ENCODE results near the gene LRRC14B. TPM values are rescaled to one million over a fixed set of nuclear protein-coding genes. Genes with fewer than 3 reads are reported as not detected.
"Not testable (repeated sequence)": the region's sequence is repeated elsewhere in the genome, so short reads cannot be mapped to it uniquely, and the experiment has no call there.

Gene LRRC14B
- total and polyA plus RNA-seq, 4 donors: 0.09 TPM; not detected in 3

DNA sequence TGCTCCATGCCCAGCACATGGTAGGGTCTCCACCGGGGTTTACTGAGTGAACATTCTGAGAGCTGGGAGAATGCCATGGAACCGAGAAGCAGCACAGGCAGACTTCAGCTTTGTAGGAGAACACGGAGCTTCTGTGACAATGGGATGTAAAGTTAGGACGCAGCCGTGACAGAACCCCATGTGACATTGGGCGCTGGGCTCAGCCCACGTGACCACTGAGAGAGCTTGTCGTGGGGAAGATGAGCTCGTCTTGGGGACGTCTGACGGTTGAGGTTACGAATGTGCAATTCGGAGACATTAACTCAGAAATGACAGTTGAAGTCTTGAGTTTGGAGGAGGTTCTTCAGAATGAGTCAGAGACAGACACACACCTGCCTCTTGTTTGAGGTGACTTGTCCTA, 40.4 kb downstream of the LRRC14B start:
- no peak for TF ChIP-seq TAF1 (conservative IDR thresholded peaks at IDR 0.05)
- TF ChIP-seq HNF4G (IDR thresholded peaks at IDR 0.05): no peak
- TF ChIP-seq RAD21 (IDR thresholded peaks at IDR 0.05): no peak
- TF ChIP-seq, protein P1, sequence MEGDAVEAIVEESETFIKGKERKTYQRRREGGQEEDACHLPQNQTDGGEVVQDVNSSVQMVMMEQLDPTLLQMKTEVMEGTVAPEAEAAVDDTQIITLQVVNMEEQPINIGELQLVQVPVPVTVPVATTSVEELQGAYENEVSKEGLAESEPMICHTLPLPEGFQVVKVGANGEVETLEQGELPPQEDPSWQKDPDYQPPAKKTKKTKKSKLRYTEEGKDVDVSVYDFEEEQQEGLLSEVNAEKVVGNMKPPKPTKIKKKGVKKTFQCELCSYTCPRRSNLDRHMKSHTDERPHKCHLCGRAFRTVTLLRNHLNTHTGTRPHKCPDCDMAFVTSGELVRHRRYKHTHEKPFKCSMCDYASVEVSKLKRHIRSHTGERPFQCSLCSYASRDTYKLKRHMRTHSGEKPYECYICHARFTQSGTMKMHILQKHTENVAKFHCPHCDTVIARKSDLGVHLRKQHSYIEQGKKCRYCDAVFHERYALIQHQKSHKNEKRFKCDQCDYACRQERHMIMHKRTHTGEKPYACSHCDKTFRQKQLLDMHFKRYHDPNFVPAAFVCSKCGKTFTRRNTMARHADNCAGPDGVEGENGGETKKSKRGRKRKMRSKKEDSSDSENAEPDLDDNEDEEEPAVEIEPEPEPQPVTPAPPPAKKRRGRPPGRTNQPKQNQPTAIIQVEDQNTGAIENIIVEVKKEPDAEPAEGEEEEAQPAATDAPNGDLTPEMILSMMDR (IDR thresholded peaks at IDR 0.05; ENCODE audit: low read depth, low read length, missing input control): no peak
- Histone ChIP-seq H3K4me3 (ENCODE audit: low read depth in 1 of 3, low read length in 3 of 3) (no peak overlapping the region), H3K9me3 (ENCODE audit: control insufficient read depth in 4 of 4, low read length in 3 of 4) (no peaks in the 10 kb centered on the region), H3K27ac (ENCODE audit: low read depth in 1 of 2, low read length in 2 of 2) (no peak overlapping the region), H3K9ac (ENCODE audit: low read depth in 1 of 2, low read length in 2 of 2) (no peak overlapping the region), H3K27me3 (ENCODE audit: control insufficient read depth in 4 of 4, insufficient read depth in 4 of 4, low read length in 3 of 4) (no peaks in the 10 kb centered on the region), H3K4me1 (ENCODE audit: control insufficient read depth in 4 of 4, insufficient read depth in 4 of 4, low read length in 3 of 4) (no peaks in the 10 kb centered on the region), H3K36me3 (ENCODE audit: control insufficient read depth in 4 of 4, insufficient read depth in 3 of 4, low read depth in 1 of 4, low read length in 3 of 4) (peaks cover 17 to 62% (median 58%) of the 10 kb centered on the region in 4 donors)
- DNase-seq (ENCODE audit: low spot score): no peak
- 92% methylated on average over 13 of the region's 13 CpGs for WGBS

DNA sequence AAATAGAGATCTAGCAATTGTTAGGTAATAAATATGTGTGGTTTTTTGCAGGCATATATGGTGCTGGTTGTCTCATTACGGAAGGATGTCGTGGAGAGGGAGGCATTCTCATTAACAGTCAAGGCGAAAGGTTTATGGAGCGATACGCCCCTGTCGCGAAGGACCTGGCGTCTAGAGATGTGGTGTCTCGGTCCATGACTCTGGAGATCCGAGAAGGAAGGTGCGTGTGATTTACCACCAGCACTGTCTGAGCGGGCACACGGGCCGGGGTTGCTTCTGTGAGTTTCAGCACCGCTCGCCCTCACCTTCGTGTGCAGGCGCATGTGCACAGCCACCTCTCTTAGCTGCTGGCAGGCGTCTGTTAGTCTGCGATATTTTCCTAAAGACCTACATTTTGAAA, 42.1 kb downstream of the LRRC14B start:
- 98% methylated on average over 20 of the region's 20 CpGs for WGBS
- not testable (repeated sequence) for H3K27ac ChIP-seq (ENCODE audit: low read depth in 1 of 2, low read length in 2 of 2); H3K9ac ChIP-seq (ENCODE audit: low read depth in 1 of 2, low read length in 2 of 2); DNase-seq (ENCODE audit: low spot score); H3K9me3 ChIP-seq (ENCODE audit: control insufficient read depth in 4 of 4, low read length in 3 of 4); H3K4me1 ChIP-seq (ENCODE audit: control insufficient read depth in 4 of 4, insufficient read depth in 4 of 4, low read length in 3 of 4); H3K27me3 ChIP-seq (ENCODE audit: control insufficient read depth in 4 of 4, insufficient read depth in 4 of 4, low read length in 3 of 4); H3K4me3 ChIP-seq (ENCODE audit: low read depth in 1 of 3, low read length in 3 of 3)
- H3K36me3 ChIP-seq (ENCODE audit: control insufficient read depth in 4 of 4, insufficient read depth in 3 of 4, low read depth in 1 of 4, low read length in 3 of 4): peaks cover 12 to 58% (median 52%) of the 10 kb centered on the region in 4 donors

DNA sequence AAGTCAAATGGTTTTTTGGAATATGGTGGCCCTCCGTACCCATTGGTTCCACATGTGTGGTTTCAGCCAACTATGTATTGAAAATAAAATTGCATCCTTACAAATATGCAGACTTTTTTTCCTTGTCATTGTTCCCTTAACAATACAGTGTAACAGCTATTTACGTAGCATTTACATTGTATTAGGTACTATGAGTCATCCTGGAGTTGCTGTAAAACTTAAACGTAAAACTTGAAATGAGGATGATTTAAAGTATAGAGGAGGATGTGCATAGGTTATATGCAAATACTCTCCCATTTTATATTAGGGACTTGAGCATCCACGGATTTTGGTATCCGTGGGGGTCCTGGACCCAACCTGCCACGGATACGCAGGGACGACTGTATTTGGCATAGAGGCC, 43.2 kb downstream of the LRRC14B start:
- no peak overlapping the region for H3K4me3 ChIP-seq (ENCODE audit: low read depth in 1 of 3, low read length in 3 of 3)
- H3K27me3 ChIP-seq (ENCODE audit: control insufficient read depth in 4 of 4, insufficient read depth in 4 of 4, low read length in 3 of 4): no peaks in the 10 kb centered on the region
- H3K4me1 ChIP-seq (ENCODE audit: control insufficient read depth in 4 of 4, insufficient read depth in 4 of 4, low read length in 3 of 4): no peaks in the 10 kb centered on the region
- H3K36me3 ChIP-seq (ENCODE audit: control insufficient read depth in 4 of 4, insufficient read depth in 3 of 4, low read depth in 1 of 4, low read length in 3 of 4): peaks cover 10 to 51% (median 45%) of the 10 kb centered on the region in 4 donors
- 95% methylated on average over 8 of the region's 8 CpGs for WGBS
- H3K9ac ChIP-seq (ENCODE audit: low read depth in 1 of 2, low read length in 2 of 2): no peak overlapping the region
- no peaks in the 10 kb centered on the region for H3K9me3 ChIP-seq (ENCODE audit: control insufficient read depth in 4 of 4, low read length in 3 of 4)
- DNase-seq (ENCODE audit: low spot score): no peak
- TF ChIP-seq HNF4G (IDR thresholded peaks at IDR 0.05): no peak
- TF ChIP-seq TAF1 (conservative IDR thresholded peaks at IDR 0.05): no peak
- TF ChIP-seq, protein P2, sequence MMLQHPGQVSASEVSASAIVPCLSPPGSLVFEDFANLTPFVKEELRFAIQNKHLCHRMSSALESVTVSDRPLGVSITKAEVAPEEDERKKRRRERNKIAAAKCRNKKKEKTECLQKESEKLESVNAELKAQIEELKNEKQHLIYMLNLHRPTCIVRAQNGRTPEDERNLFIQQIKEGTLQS (IDR thresholded peaks at IDR 0.05): no peak
- TF ChIP-seq FOXA2 (IDR thresholded peaks at IDR 0.05): no peak
- H3K27ac ChIP-seq (ENCODE audit: low read depth in 1 of 2, low read length in 2 of 2): no peak overlapping the region

DNA sequence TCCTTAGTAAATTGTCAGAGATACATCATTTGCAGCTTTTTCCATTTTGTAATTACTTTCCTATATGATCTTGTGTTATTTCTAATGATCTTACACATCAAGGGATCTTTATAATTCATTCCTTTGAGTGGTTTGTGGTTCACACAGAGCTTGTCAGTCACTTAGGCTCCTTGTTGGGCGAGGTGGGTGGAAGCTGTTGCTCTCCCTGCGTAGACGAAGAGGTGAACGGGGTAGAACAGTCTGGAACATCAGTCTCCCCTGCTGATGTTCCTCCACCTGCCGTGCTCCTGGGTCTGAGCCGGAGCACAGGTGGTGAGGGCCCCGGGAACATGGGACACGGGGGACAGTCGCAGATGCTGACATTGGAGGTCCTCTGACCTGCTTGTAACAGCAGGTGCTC, 44.2 kb downstream of the LRRC14B start:
- not testable (repeated sequence) for H3K27me3 ChIP-seq (ENCODE audit: control insufficient read depth in 4 of 4, insufficient read depth in 4 of 4, low read length in 3 of 4); H3K9ac ChIP-seq (ENCODE audit: low read depth in 1 of 2, low read length in 2 of 2); H3K27ac ChIP-seq (ENCODE audit: low read depth in 1 of 2, low read length in 2 of 2); DNase-seq (ENCODE audit: low spot score); H3K4me1 ChIP-seq (ENCODE audit: control insufficient read depth in 4 of 4, insufficient read depth in 4 of 4, low read length in 3 of 4); H3K9me3 ChIP-seq (ENCODE audit: control insufficient read depth in 4 of 4, low read length in 3 of 4); H3K4me3 ChIP-seq (ENCODE audit: low read depth in 1 of 3, low read length in 3 of 3)
- 98% methylated on average over 7 of the region's 9 CpGs for WGBS
- H3K36me3 ChIP-seq (ENCODE audit: control insufficient read depth in 4 of 4, insufficient read depth in 3 of 4, low read depth in 1 of 4, low read length in 3 of 4): peaks cover 10 to 50% (median 45%) of the 10 kb centered on the region in 4 donors

DNA sequence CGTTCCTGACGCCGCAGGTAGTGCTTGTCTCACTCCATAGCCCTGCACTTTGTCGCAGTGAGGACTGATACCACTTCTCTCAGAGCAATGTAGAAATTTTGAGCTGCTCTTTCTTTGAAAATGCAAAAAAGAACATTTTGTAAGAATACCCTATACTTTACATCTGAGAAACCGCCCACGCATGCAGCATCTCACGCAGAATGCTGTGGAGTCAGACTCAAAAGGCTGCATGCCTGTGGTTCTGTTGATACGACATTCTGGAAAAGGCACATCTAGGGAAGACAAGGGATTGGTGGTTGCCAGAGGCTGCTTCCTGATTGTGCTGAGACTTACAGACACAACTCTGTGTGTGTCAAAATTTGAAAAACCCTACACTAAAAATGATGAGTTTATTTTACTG, 46.6 kb downstream of the LRRC14B start:
- peaks cover 5 to 54% (median 43%) of the 10 kb centered on the region in 4 donors for H3K36me3 ChIP-seq (ENCODE audit: control insufficient read depth in 4 of 4, insufficient read depth in 3 of 4, low read depth in 1 of 4, low read length in 3 of 4)
- not testable (repeated sequence) for H3K27ac ChIP-seq (ENCODE audit: low read depth in 1 of 2, low read length in 2 of 2)
- 98% methylated on average over 8 of the region's 8 CpGs for WGBS

DNA sequence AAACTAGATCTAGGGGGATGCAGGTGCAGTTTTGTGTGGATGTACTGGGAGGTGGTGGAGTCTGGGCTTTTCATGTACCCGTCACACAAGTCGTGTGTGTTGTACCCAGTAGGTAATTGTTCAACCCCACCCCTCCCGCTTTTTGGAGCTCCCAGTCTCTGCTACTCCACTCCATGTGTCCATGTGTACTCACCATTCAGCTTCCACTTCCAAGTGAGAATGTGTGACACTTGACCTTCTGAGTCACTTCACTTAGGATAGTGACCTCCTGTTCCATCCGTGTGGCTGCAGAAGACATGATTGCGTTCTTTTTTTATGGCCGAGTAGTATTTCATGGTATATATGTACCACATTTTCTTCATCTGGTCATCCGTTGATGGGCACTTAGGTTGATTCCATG, 49.3 kb downstream of the LRRC14B start:
- 95% methylated on average over 7 of the region's 7 CpGs for WGBS
- peaks cover 2 to 36% (median 25%) of the 10 kb centered on the region in 4 donors for H3K36me3 ChIP-seq (ENCODE audit: control insufficient read depth in 4 of 4, insufficient read depth in 3 of 4, low read depth in 1 of 4, low read length in 3 of 4)
- H3K4me3 ChIP-seq (ENCODE audit: low read depth in 1 of 3, low read length in 3 of 3); H3K27ac ChIP-seq (ENCODE audit: low read depth in 1 of 2, low read length in 2 of 2); DNase-seq (ENCODE audit: low spot score); H3K27me3 ChIP-seq (ENCODE audit: control insufficient read depth in 4 of 4, insufficient read depth in 4 of 4, low read length in 3 of 4); H3K9ac ChIP-seq (ENCODE audit: low read depth in 1 of 2, low read length in 2 of 2); H3K4me1 ChIP-seq (ENCODE audit: control insufficient read depth in 4 of 4, insufficient read depth in 4 of 4, low read length in 3 of 4); H3K9me3 ChIP-seq (ENCODE audit: control insufficient read depth in 4 of 4, low read length in 3 of 4): not testable (repeated sequence)

More for the DNA sequence above, 46.6 kb downstream of the LRRC14B start:
- not testable (repeated sequence) for H3K4me1 ChIP-seq (ENCODE audit: control insufficient read depth in 4 of 4, insufficient read depth in 4 of 4, low read length in 3 of 4); H3K9me3 ChIP-seq (ENCODE audit: control insufficient read depth in 4 of 4, low read length in 3 of 4); DNase-seq (ENCODE audit: low spot score); H3K27me3 ChIP-seq (ENCODE audit: control insufficient read depth in 4 of 4, insufficient read depth in 4 of 4, low read length in 3 of 4); H3K9ac ChIP-seq (ENCODE audit: low read depth in 1 of 2, low read length in 2 of 2); H3K4me3 ChIP-seq (ENCODE audit: low read depth in 1 of 3, low read length in 3 of 3)

DNA sequence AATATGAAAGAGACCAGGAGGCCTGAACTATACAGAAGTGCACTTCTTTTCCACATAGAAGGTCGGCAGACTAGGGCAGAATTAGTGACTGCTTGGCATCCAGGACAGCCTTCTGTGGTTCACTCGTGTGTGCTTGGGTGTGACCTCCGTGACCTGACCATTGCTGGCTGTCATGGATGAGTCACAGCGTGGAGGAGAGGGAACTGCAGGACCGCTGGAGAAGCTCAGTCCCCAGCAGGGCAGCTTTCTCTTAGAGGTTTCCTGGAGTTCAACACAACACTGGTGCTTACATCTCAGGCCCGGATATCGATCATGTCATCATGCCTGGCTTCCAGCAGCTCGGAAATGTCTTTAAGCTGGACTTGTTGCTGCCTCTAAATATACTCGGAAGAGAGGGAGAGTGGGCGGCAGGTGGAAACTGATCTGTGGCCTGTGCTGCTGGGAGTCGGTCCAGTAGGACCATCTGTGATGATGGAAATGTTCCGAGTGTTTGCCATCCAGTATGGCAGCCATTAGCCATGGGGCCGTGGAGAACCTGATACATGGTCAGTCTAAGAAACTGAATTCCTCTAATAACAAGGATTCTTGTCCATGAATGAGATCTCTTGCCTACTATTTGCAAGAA, 49.9 kb downstream of the LRRC14B start:
- H3K36me3 ChIP-seq (ENCODE audit: control insufficient read depth in 4 of 4, insufficient read depth in 3 of 4, low read depth in 1 of 4, low read length in 3 of 4): peaks cover 2 to 35% (median 23%) of the 10 kb centered on the region in 4 donors
- DNase-seq (ENCODE audit: low spot score); H3K27me3 ChIP-seq (ENCODE audit: control insufficient read depth in 4 of 4, insufficient read depth in 4 of 4, low read length in 3 of 4); H3K9me3 ChIP-seq (ENCODE audit: control insufficient read depth in 4 of 4, low read length in 3 of 4); H3K4me3 ChIP-seq (ENCODE audit: low read depth in 1 of 3, low read length in 3 of 3); H3K9ac ChIP-seq (ENCODE audit: low read depth in 1 of 2, low read length in 2 of 2); H3K27ac ChIP-seq (ENCODE audit: low read depth in 1 of 2, low read length in 2 of 2); H3K4me1 ChIP-seq (ENCODE audit: control insufficient read depth in 4 of 4, insufficient read depth in 4 of 4, low read length in 3 of 4): not testable (repeated sequence)
- WGBS: 97% methylated on average over 13 of the region's 13 CpGs

Measured in liver (tissue), 9 donors.